HepG2 (cell line): ENCODE results near the gene REPIN1. TPM values are rescaled to one million over a fixed set of nuclear protein-coding genes. Genes with fewer than 3 reads are reported as not detected.

Experiments used
- ATF5 ChIP-seq: sonication (generic); formaldehyde crosslinking; IDR thresholded peaks from 2 replicates; pipeline ENCODE4 v1.4.0; 2020; ENCODE audit warnings: mild to moderate bottlenecking, low read depth, missing genetic modification reagents
- FOXC1 ChIP-seq: sonication (generic); formaldehyde crosslinking; IDR thresholded peaks from 2 replicates; pipeline ENCODE4 v1.8.0; 2022; ENCODE audit warnings: mild to moderate bottlenecking, missing genetic modification reagents, borderline replicate concordance
- HNF1A ChIP-seq, 2 experiments: sonication (generic) in 1 of 2; formaldehyde crosslinking in 1 of 2; IDR thresholded peaks; 2 replicates each; pipeline versions ENCODE4 v1.4.0 to v1.6.1; 2016 to 2020; ENCODE audit warnings: borderline replicate concordance in 1 of 2, low read depth in 1 of 2, mild to moderate bottlenecking in 1 of 2, missing genetic modification reagents in 1 of 2
- IKZF1 ChIP-seq: fragments of 450-650 bp; IDR thresholded peaks from 2 replicates; pipeline ENCODE4 v1.7.1; 2016
- JUNB ChIP-seq: sonication (generic); formaldehyde crosslinking; IDR thresholded peaks from 2 replicates; pipeline ENCODE4 v1.8.0; 2022; ENCODE audit warnings: missing genetic modification reagents, mild to moderate bottlenecking, borderline replicate concordance
- KMT2B ChIP-seq: IDR thresholded peaks from 2 replicates; pipeline ENCODE4 v1.6.1; 2016; ENCODE audit warnings: missing genetic modification reagents, missing compliant biosample characterization
- MAX ChIP-seq: IDR thresholded peaks from 2 replicates; pipeline ENCODE4 v1.6.1; 2012; ENCODE audit warnings: inconsistent platforms
- MEIS2 ChIP-seq: sonication (generic); formaldehyde crosslinking; IDR thresholded peaks from 2 replicates; pipeline ENCODE4 v1.9.0; 2021; ENCODE audit warnings: mild to moderate bottlenecking, missing genetic modification reagents
- PBX3 ChIP-seq: sonication (generic); formaldehyde crosslinking; IDR thresholded peaks from 2 replicates; pipeline ENCODE4 v1.8.1; 2023; ENCODE audit warnings: missing genetic modification reagents, inconsistent platforms, borderline replicate concordance
- SMAD3 ChIP-seq: sonication (generic); formaldehyde crosslinking; IDR thresholded peaks from 2 replicates; pipeline ENCODE4 v1.4.0; 2020; ENCODE audit warnings: missing genetic modification reagents
- SP5 ChIP-seq: IDR thresholded peaks from 2 replicates; pipeline ENCODE4 v1.6.1; 2016; ENCODE audit warnings: low read depth, borderline replicate concordance
- THAP11 ChIP-seq: IDR thresholded peaks from 2 replicates; pipeline ENCODE4 v1.6.1; 2016; ENCODE audit warnings: missing biosample characterization, missing genetic modification reagents
- YEATS4 ChIP-seq: sonication (generic); formaldehyde crosslinking; IDR thresholded peaks from 2 replicates; pipeline ENCODE4 v1.4.0; 2020; ENCODE audit warnings: missing genetic modification reagents, borderline replicate concordance
- ZIK1 ChIP-seq: sonication (generic); formaldehyde crosslinking; IDR thresholded peaks from 2 replicates; pipeline ENCODE4 v1.5.0; 2020; ENCODE audit warnings: mild to moderate bottlenecking, low read depth, missing genetic modification reagents, borderline replicate concordance
- ZNF335 ChIP-seq: sonication (generic); formaldehyde crosslinking; IDR thresholded peaks from 2 replicates; pipeline ENCODE4 v1.4.0; 2020; ENCODE audit warnings: missing genetic modification reagents
- ZNF350 ChIP-seq: sonication (generic); formaldehyde crosslinking; IDR thresholded peaks from 2 replicates; pipeline ENCODE4 v1.4.0; 2020; ENCODE audit warnings: mild to moderate bottlenecking, low read depth, missing genetic modification reagents, borderline replicate concordance
- ZNF382 ChIP-seq: sonication (generic); formaldehyde crosslinking; IDR thresholded peaks from 2 replicates; pipeline ENCODE4 v1.5.0; 2020; ENCODE audit warnings: missing genetic modification reagents, mild to moderate bottlenecking, borderline replicate concordance
- ZNF446 ChIP-seq: sonication (generic); formaldehyde crosslinking; IDR thresholded peaks from 2 replicates; pipeline ENCODE4 v1.5.0; 2020; ENCODE audit warnings: mild to moderate bottlenecking, missing genetic modification reagents
- ZNF605 ChIP-seq: sonication (generic); formaldehyde crosslinking; IDR thresholded peaks from 2 replicates; pipeline ENCODE4 v1.8.0; 2022; ENCODE audit warnings: mild to moderate bottlenecking, missing genetic modification reagents
- ZNF703 ChIP-seq: sonication (generic); formaldehyde crosslinking; IDR thresholded peaks from 2 replicates; pipeline ENCODE4 v1.5.1; 2020; ENCODE audit warnings: missing genetic modification reagents, mild to moderate bottlenecking, moderate library complexity, borderline replicate concordance
- ZSCAN9 ChIP-seq: IDR thresholded peaks from 2 replicates; pipeline ENCODE4 v1.6.1; 2016; ENCODE audit warnings: borderline replicate concordance
- polyA plus RNA-seq, 8 experiments: library from polyadenylated mRNA; depleted of rRNA in 3 of 8; stranded (reverse) in 7 of 8; unstranded in 1 of 8; fragments of >200 nt; fragmentation: Illumina TruSeq in 4 of 8; extraction: Trizol in 4 of 8; gene quantifications; 2 replicates each; pipeline versions ENCODE4 v1.2.1 to v1.2.3, GENCODE V29; 2011 to 2016; ENCODE audit warnings: low read depth in 4 of 8, missing spikeins in 1 of 8, mixed read lengths in 1 of 8; ENCODE audit not compliant: insufficient read depth in 1 of 8
- total RNA-seq, 5 experiments: library from RNA; depleted of rRNA; stranded (reverse); fragments of >200 nt; fragmentation: Illumina TruSeq; extraction: Trizol; gene quantifications; 2 replicates each; pipeline ENCODE4 v1.2.3, GENCODE V29; 2016; ENCODE audit warnings: low read depth in 1 of 5
- TF ChIP-seq, protein P1 (sequence below): sonication (generic); formaldehyde crosslinking; IDR thresholded peaks from 2 replicates; pipeline ENCODE4 v1.4.0; 2020; ENCODE audit warnings: missing genetic modification reagents, low read depth, mild to moderate bottlenecking, borderline replicate concordance

The REPIN1 gene
- total and polyA plus RNA-seq, 2 of the 13 experiments (the other 11 are each of a cell fraction or from before 2014, with no cell fraction given), result 69.9 to 108 TPM

DNA sequence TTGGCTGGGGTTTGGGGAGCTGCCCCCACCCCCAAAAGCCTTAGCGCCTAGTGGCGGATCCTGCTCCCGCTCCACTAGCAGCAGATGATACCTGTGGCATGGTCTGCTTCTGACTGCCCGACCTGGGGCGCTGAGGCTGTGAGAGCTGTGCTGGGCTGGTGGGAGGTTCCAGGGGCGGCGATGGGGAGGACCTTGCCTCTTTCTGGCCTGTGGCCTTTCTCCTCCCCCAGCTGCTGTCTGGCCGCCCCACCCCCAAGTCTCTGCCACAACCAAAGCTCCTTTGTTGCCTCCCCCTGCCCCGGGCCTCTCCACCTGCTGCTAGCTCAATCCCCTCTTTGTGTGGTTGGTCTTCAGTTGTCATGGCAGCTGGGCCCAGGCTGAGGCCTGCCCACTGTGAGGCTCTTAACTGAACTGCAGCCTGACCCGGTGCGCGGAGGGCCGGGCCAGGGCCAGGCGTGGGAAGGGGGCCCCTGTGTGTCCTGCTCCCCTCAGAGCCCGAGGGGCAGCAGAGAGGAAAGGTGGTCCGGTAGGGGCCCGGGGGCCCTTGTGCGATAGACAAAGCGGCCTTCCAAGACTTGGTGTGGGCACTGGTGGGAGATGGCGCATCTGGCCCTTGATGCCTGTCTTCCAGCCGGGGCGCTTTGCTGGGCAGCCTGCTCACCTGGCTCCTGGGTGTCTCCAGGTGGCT lies 15.2 kb downstream of the REPIN1 start (continued):
- no peak for TF ChIP-seq HNF1A (IDR thresholded peaks at IDR 0.05; ENCODE audit: low read depth)
- TF ChIP-seq HNF1A (CRISPR knock-in tag; IDR thresholded peaks at IDR 0.05; ENCODE audit: borderline replicate concordance), result peak; percentile 58; the same call in 1 of the 2 replicates
- TF ChIP-seq SMAD3 (CRISPR knock-in tag), result 0 out of 2 replicates have a peak, but pooled peaks have one; percentile 40
- TF ChIP-seq YEATS4 (CRISPR knock-in tag), result no peak
- peak; percentile 72; the same call in 1 of the 2 replicates for TF ChIP-seq ZNF350 (CRISPR knock-in tag)
- TF ChIP-seq PBX3 (CRISPR knock-in tag), result no peak
- no peak for TF ChIP-seq ATF5 (CRISPR knock-in tag)
- TF ChIP-seq ZNF335 (CRISPR knock-in tag), result no peak
- TF ChIP-seq ZIK1 (CRISPR knock-in tag), result peak; percentile 19; the same call in 1 of the 2 replicates
- TF ChIP-seq KMT2B (CRISPR knock-in tag), result no peak
- peak; percentile 56; the same call in 1 of the 2 replicates for TF ChIP-seq ZSCAN9 (CRISPR knock-in tag)
- no peak for TF ChIP-seq FOXC1
- peak; percentile 69; the same call in 1 of the 2 replicates for TF ChIP-seq MAX
- TF ChIP-seq, protein P1, sequence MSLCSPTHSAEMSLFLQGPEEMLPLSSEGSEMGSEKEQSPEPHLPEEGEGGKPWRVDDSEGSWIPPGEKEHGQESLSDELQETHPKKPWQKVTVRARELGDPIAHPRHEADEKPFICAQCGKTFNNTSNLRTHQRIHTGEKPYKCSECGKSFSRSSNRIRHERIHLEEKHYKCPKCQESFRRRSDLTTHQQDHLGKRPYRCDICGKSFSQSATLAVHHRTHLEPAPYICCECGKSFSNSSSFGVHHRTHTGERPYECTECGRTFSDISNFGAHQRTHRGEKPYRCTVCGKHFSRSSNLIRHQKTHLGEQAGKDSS (CRISPR knock-in tag), result peak; percentile 80; the same call in 1 of the 2 replicates
- TF ChIP-seq IKZF1, result no peak
- no peak for TF ChIP-seq JUNB (CRISPR knock-in tag)
- TF ChIP-seq THAP11 (CRISPR knock-in tag), result peak; percentile 44; the same call in 1 of the 2 replicates
- no peak for TF ChIP-seq ZNF382 (CRISPR knock-in tag)
- TF ChIP-seq ZNF605 (CRISPR knock-in tag), result no peak
- no peak for TF ChIP-seq ZNF446 (CRISPR knock-in tag)
- TF ChIP-seq MEIS2, result no peak
- TF ChIP-seq SP5, result peak; percentile 90
- no peak for TF ChIP-seq ZNF703 (CRISPR knock-in tag)
